Myometrial cell (primary cell): ENCODE results near the gene RASSF9. TPM values are rescaled to one million over a fixed set of nuclear protein-coding genes. Genes with fewer than 3 reads are reported as not detected.

Experiments used
- total RNA-seq: library from RNA; depleted of rRNA; stranded (reverse); fragments of >200 nt; gene quantifications from 2 replicates; pipeline ENCODE4 v1.2.3, GENCODE V29; 2015

RASSF9 gene
- under 0.01 and 0.18 TPM in 2 replicates for total RNA-seq

DNA sequence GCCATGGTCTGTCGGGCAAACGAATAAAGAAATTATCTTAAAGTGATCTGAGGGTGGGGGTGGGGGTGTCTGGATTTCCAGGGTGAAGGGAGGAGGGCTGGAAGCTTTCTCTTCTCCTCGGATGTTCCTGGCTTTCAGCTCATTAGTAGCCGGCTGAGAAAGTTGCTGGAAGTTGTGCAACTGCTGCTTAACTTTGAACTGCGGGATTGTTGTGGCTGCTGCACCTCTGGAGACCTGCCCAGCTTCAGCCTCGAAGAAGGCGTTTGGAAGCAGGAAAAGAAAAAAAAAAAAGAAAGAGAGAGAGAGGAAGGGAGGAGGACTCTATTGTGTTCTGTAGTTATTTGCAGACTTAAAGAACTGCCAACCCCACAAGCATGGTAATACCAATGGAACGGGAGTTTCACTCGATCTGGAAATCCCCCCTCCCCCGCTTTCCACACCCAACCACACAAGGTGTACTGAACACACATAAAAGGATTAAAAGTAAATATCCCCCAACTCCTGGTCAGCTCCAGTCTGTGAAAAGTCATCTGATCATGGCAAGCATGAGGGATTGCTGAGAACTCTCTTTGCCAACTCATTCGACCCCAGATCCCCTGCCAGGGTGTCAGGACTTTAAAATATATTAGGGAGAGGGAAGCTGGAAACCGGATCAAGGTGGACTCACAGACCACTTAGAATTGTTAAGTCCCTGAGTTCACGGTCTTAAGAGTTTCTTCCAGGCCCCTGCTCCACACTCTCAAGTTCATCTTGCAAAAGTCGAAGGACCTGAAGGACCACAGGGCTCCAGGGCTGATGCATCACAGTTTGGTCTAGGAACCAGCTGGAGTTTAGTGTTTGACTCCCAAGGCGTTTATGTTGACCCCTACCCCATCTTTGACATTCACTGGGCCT is at the start of gene RASSF9:
RASSF9 (minus strand) TSS at position 213 of the 894 bp plus-strand sequence; CDS start at position 5, 208 bp downstream.

DNA sequence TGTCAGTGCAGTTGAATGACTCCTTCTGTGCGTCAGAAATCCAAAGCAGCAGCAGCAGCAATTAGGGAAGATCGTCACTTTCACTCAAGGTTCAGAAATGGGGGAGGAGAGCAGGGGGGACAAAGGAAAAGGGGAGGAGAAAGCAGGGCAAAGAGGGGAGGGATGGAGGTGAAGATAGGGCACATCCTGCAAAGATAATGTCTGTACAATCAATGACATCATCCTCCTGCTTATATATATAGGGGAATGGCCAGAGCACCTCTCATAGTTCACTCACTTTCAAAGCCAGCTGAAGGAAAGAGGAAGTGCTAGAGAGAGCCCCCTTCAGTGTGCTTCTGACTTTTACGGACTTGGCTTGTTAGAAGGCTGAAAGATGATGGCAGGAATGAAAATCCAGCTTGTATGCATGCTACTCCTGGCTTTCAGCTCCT is 37.8 kb upstream of the RASSF9 start, which contains the start of gene NTS:
NTS (plus strand) TSS at position 265 of the 431 bp plus-strand sequence; CDS start at position 374, 109 bp downstream.

Other genes starting within 250 kb of the RASSF9 start
- gene NTS, start 37.9 kb upstream of the RASSF9 start, total RNA-seq = not detected in 2 replicates